Activated CD8-positive, alpha-beta memory T cell treated with anti-CD3 and anti-CD28 coated beads for 1 hour (primary cell): ENCODE data around the gene RAMP2.
"Not testable (repeated sequence)": the region's sequence is repeated elsewhere in the genome, so short reads cannot be mapped to it uniquely, and the experiment has no call there.

Experiments
- DNase-seq, 2 donors: peaks; one replicate each; pipeline ENCODE4 v3.0.0-alpha.2; 2020; ENCODE audit warnings: low read depth in 1 of 2; ENCODE audit errors: extremely low read depth in 1 of 2

The RAMP2 gene, protein sequence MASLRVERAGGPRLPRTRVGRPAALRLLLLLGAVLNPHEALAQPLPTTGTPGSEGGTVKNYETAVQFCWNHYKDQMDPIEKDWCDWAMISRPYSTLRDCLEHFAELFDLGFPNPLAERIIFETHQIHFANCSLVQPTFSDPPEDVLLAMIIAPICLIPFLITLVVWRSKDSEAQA

DNA sequence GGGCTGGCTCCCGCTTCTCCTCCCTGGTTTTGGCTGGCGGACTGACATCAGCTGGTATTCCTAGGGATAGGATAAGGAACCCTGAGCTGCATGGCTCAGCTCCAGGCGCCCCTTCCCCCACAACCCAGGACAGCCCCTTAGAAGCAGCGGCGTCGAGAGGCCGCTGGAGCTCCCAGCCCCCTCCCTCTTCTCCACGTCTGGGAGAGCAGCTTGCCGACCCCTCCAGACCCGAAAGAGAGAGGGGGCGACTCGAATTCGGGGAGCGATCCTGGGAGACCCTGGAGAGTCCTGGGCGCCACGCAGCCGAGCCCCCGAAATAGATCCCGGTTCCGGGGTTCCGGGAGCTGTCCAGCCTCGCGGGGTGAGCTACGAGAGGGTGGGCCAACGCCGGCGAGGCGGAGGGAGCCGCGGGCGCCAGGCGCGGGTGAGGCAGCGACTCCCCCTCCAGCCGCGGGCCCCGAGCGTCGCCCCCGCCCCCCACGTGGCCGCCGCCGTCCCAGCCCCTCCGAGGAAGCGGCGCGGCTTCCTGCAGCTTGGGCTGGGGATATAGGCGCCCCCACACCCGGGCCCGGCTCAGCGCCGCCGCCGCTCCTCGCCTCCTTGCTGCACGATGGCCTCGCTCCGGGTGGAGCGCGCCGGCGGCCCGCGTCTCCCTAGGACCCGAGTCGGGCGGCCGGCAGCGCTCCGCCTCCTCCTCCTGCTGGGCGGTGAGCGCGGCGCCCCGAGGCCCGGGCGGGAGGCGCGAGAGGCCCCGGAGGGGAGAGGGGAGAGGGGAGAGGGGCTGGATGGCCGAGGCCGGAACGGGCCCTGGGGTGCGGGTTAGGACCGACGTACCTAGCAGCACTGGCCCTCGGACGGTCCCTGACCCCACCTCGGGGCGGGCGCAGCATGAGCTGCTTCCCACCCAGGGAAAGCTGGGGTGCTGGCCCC is at the start of gene RAMP2:
Gene RAMP2, plus strand, starts transcription at position 576 of the 930 bp plus-strand sequence. Its CDS starts 35 bp downstream, at position 611.
- DNase-seq = no peak

DNA sequence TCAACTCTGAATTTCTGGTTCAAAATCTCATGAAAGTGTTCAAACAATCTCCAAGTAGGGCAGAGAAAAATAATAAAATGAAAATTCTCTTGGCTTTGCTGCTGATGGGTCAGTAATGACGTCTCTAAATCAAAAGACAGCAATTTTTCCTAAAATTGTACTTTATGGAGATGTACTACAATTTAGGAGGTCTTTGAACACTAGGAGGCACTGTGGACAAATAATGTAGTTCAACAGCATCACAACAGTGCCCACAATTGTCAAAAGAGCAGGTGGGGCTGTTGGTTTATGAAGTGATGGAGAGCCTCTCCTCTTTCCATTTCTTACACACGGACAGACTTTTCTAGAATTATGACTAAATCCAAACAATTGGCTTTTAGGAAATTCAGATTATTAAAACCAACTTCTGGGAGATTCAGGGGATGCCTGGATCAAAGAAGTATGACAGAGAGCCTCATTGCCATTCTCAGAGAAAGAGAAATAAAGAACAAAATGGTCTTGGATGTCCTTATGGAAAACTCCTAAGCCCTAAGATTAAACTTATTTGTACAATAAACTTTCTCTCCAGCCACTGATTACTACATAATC is 39.9 kb upstream of the RAMP2 start:
- DNase-seq = no peak

DNA sequence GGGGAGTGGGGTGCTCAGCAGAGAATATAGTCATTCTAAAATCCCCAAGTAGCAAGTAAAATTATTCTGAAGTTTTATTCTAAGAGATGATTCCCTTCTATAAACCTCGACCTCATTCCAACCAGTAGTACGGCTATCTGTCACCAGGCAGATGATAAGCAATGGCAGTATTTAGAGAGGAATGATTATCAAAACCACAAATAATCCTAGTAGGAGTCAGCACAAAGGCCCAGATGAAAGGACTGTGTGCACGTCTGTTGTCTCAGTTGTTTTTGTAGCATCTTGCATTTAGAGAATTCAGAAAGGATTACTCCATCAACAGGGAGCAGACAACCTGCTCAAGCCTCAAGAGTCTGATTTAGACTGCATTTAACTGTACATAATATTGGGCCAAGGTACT is 37.4 kb upstream of the RAMP2 start:
- no peak for DNase-seq

DNA sequence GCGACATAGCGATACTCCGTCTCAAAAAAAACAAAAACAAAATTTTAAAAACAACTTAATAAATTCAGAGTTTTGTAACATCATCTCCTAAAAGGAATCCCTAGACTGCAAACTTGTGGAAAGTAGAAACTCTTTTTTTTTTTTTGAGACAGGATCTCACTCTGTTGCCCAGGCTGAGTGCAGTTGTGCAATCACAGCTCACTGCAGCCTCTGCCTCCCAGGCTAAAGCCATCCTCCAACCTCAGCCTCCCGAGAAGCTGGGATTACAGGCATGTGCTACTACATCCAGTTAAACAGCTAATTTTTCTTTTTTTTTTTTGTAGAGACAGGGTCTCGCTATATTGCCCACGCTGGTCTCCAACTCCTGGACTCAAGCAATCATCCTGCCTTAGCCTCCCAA is 35.9 kb upstream of the RAMP2 start:
- DNase-seq = no peak

DNA sequence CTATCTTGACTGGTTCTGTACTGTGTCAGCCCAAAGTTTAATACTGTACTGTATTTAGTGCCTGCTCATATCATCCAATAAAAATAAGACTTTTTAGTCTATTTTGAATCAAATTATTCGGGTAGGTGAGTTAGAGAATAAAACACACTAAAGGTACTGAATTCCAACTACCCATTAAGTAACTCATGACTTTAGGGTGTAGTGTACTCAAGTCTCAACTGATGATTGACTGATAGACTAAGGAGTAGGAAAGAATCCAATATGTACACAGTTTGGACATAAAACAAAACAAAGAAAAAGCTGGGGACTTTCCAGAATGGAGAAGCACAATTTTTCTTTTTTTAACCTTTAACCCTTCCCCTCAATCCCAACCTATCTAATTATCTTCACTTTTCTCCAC is 20.3 kb upstream of the RAMP2 start:
- DNase-seq = no peak

DNA sequence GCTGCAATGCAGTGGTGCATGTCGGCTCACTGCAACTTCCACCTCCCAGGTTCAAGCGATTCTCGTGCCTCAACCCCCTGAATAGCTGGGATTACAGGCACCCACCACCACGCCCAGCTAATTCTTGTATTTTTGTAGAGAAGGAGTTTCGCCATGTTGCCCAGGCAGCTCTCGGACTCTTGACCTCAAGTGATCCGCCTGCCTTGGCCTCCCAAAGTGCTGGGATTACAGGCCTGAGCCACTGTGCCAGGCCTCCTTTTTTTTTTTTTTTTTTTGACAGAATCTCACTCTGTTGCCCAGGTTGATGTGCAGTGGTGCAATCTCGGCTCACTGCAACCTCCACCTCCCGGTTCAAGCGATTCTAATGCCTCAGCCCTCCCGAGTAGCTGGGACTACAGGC is 18.1 kb upstream of the RAMP2 start:
- not testable (repeated sequence) for DNase-seq

DNA sequence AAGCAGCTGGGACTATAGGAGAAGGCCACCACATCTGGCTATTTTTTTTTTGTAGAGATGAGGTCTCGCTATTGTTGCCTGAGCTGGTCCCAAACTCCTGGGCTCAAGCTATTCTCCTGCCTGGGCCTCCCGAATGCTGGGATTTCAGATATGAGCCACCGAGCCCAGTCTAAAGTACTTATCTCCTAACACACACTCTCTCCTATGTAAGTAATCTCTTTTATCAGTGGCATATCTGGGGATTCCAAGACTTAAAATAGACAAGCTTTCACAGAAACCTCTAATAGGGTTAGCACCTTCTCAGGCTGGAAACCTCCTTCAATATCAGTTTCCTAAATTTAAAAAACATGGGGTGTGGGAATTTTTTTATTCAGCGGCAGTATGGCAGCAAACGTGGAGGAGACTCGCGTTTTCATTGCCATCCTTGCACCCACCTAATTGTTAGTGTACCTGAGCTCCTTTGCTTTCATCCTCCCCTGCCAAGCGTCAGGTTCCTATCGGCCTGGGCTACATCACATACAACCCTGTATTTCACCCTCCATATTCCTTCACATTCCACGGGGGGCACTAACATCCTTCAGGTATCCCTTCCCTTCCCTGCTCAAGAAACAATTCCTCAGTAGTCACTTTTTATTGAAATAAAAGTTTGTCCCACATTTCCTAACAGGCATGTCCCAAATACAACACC is 17.3 kb upstream of the RAMP2 start:
- no peak for DNase-seq

DNA sequence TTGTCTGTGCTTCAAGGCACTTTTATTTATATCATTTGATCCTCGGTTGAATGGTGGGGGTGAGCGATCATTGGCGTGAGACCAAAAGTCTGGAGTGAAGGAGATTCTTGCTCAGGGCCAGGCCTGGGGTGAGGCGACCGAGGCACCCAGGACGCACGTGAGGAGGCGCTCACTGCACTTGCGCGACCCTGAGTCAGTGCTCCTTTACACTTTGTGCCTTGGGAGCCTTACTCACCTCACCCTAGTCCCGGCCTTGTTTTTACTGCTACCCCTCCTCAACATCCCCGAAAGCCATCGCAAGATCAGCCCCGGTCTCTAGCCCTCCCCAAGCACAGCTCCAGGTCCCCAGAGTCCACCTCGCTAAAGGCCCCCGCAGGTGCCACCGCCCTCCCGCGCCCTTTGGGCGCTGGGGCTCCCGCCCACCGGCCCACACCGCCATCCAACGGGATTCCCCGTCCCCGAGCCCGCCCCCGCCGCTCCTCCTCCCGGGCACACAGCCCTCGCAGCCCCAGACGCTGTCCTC is 16.7 kb upstream of the RAMP2 start:
- peak; percentile 29 to 37 for DNase-seq

DNA sequence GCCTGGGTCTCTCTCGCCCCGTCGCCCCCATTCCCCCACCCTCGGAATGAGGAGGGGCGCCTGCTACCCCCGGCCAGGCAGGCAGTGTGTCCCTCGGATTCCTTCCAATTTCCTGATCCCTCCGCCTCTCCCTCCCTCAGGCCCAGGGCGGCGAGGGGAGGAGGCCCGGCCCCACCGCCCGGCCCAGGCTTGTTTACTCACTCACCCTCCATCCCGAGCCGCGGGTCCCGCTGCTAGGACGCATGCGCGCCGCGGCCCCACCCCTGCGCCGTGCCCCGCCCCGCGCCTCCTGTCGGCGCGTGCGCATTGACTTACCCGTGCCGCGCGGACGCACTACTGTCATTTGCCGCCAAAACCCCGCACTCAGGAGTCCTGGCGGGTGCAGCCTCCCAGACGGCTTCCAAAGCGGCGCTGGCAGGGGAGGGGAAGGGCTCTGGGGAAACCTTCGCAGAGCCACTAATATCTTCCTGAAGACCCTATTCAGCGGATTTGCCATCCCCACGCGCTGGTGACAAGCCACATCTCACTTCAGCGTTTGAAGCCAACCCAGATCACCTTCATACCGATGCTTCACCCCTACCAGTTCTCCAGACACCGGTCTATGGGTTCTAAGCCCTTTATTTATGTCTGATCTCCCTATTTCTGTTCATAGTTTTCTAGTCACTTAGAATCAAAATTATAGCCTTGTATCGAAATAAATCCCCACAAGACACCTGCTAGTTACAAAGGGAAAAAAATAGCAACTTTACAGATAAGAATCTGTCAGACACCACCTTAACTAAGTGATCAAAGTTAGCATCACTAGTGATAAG is 16.0 kb upstream of the RAMP2 start, which contains the start of gene EZH1:
Gene EZH1, minus strand, starts transcription at position 235 of the 812 bp plus-strand sequence. CDS start 16,099 bp downstream, outside the sequence.
- peak; percentile 67 to 87 for DNase-seq

DNA sequence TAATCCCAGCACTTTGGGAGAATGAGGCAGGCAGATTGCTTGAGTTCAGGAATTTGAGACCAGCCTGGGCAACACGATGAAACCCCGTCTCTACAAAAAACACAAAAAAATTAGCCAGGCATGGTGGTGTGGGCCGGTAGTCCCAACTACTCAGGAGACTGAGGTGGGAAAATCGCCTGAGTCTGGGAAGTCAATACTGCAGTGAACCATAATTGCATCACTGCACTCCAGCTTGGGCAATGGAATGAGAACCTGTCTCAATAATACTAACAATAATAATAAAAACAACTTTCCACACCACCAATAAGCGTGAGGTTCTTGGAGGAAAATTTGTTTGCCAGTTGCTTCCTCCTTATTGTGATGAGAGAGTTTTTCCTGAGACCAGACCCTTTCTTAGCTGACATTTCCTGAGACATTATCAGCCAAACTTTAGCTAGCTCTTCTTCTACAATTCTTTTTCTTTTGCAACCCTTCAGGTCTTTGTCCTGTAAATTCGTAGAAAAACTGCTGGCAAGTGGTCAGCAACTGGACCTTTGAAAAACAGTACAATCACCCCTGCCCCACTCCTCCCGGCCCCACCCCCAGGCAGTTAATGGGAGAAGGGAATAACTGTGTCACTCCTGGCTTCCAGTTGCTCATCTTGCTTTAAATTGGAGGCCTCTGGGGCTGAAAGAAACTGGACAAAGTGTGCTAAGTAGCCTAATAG is 12.7 kb upstream of the RAMP2 start:
- DNase-seq = no peak

DNA sequence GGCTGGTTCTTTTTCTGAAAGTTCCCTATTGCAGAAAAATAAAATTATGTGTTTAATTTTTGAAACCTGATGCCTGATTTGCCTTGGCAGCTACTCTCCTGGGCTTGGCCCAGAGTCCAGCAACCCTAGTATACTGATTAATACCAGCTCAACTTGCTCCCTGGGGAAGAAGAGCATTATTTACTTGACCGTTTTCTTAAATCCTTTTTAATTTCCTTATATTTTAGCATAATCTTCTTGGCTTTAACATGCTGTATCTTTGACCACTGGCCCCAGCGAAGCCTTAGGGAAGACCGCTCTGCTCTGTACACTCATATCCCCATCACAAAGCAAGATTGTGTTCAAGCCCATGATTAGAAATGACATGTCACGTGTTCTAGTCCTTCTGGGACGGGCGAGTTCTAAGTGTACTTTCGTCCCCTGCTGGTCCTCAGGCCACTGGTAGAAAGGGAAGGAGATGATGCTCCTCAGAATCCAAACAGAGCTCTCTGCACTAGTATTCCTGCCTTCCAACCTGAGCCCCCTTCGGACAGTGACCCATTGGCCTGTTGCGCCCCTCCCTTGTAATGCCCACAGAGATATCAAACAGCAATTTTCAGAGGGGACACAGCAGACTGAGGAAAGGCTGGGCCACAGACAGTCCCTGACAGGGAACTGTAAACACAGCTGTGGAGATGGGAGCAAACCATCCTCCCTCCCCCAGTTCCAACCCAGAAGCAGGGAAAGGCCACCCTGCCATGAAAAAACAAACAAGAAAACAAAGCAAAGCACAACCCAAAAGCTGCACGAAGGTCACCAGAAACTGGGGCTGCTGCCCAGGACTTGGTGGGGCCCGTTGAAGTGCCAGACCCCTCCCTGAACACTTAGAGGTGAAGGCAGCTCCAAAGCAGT is 11.9 kb upstream of the RAMP2 start:
- no peak for DNase-seq

DNA sequence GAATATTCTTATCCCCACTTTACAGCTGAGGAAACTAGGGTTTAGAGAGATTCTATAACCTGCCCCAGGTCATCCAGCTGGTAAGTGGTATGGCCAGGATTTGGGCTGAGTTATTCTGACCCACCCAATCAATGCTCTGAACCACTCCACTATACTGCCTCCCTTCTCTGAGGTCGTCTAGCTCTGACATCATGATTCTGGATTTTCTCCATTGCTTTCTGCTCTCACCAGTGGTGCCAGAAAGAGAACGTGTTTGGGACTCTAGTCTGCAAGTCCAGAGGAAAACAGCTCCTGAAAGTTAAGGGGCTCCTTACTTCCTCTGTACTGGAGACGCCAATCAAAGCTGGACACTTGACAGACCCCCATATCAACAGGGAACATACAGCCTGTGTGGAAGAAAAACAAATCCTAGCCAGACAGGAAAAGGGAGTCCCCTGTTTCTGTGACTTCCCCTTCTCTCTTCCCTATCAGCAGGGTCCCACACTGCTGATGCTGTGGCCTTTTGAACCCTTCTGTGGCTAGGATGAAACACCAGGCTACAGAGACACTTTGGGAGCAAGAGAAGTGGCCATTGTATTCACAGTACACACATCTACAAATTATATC is 10.2 kb upstream of the RAMP2 start:
- no peak for DNase-seq

DNA sequence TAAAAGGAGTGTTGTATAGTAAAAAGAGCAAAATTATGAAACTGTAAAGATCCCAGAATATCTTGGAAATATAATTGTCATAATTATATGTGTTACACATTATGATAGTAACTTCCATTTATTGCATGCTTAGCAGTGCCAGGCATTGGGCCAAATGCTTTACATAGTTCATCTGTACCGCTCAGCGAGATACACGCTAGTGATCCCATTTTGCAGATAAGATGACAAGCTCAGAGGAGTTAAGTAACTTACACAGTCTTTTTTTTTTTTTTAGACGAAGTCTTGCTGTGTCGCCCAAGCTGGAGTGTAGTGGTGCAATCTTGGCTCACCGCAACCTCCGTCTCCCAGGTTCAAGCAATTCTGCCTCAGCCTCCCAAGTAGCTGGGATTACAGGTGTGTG is 9.4 kb upstream of the RAMP2 start:
- no peak for DNase-seq

DNA sequence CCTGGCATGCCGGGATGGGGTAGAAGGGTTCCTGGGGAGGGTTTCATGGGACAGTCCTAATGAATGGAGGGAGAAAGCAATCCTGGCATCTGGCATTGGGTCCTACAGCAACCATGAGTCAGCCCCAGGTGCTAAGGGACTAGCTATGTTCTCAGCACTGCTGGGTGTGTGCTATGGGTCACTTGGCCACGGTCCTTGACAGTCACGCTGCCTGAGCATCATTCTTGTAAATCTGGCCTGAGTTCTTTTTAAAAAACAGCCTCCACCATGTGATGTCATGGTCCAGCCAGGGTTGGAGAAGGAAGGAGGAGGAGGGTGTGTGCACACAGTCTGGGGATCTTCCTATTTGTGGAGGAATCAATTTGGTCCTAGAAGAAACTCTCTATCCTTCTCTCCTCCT is 6.2 kb upstream of the RAMP2 start:
- DNase-seq = no peak

DNA sequence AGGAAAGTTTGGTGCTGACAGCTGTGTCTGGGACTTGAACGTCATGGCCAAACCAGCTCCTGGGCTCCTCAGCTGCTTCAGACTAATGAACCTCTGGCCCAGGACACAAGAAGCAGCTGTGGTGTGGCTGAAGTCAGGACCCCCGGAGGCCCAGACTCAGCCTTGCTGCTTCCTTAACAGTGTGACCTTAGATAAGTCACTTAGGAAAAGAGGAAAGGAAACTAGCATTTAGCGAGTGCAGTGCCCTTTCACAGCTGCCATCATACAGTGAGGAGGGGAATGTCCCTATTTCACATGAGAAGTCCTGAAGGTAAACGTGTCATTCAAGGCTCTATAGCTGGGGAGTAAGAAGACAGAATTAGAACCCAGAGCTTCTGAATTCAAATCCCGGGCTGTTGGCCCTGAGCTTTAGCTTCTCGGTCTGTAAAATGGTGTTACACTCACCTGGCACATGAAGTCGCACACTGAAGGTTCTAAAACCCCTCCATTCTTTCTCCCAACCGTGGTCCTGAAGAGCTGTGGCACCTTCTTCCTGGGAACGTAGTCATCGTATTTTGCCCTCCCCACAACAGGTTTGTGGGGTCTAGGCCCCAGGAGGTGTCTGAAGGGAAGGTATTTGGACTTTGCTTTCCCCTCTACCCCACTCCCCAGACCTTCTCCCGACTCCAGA is 910 bp upstream of the RAMP2 start:
- no peak for DNase-seq

DNA sequence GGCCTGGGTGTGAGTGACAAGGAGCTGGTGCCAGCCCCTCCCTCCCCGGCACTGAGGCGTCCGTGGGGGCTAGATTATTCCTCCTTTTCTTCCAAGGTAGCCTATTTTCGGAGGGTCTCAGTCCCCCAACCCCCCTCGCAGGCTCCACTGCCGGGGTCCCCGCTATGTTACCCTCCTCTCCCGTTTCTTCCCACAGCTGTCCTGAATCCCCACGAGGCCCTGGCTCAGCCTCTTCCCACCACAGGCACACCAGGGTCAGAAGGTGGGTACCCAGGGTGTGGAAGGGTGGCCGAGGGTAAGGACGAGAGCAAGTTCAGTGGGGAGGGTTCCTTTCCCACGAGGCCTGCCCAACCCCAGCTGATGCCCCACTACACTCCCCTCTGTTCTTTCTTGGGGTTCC is 611 bp downstream of the RAMP2 start:
- DNase-seq = no peak

DNA sequence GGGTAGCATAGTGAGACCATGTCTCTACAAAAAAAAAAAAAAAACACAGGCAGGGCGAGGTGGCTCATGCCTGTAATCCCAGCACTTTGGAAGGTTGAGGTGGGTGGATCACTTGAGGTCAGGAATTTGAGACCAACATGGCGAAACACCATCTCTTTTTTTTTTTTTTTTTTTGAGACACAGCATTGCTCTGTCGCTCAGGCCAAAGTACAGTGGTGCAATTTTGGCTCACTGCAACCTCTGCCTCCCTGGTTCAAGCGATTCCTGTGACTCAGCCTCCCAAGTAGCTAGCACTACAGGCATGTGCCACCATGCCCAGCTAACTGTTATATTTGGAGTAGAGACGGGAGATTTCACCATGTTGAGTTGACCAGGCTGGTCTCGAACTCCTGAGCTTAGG is 5.1 kb downstream of the RAMP2 start:
- DNase-seq = no peak

DNA sequence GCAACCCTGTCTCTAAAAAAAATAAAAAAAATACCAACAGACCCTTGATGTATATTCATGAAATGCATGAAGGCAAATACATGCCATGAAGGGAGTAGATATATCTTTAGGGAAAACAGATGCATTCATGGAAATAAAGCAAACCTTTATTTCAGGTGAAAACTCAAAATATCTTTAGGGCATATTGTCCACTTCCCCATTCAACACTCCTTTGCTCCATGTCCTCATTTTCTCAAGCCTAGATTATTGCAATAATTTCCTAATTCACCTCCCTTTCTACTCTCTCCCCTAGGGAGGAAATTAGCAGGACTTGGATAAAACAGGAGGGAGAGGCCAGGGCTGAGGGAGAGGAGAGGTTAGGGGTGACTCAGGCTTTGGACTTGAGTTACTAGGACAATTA is 6.5 kb downstream of the RAMP2 start:
- no peak for DNase-seq
